ENCODE results near the gene ACOX1.

ACOX1 gene

DNA sequence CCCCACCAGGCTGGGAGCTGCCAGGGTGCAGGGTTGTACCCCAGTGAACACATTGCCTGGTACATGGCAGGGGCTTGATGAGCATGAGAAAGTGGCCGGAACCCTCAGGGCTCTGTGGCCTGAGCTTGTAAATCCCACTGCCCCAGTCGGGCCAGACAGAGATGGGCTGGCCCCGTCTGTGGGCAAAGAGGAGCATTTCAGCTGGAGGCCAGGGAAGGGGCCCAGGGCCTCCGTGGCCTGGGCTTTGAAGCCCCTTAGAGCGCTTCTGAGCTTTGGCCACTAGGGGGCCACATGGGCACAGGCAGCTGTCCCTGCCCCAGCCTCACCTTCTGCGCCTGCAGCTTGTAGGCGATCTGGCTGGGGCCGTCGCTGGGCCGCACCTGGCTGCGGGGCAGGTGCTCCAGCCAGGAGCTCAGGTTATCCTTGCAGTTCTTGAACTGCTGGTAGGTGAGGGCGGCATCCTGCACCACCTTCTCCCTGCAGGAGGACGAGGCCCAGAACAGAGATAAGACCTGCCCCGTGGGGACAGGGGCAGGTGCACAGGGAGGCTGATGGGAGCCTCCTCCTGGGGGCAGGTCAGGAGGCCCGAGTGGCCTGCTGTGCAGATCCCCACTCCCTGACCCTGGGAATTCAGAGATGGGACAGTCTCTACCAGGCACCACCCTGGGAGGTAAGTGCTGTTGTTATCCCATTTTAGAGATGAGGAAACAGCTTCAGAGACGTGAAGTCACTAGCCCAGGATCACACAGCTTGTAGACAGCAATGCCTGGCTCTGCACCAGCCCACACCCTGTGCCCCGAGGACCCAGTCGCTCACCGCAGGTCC lies 35.3 kb upstream of the ACOX1 start:
- H3K27ac Mint-ChIP-seq, result no peak overlapping the region
- no peak overlapping the region for H3K4me3 Mint-ChIP-seq
- H3K4me1 Mint-ChIP-seq (ENCODE audit: low read depth), result peaks cover 5% of the 10 kb centered on the region
- no peaks in the 10 kb centered on the region for H3K9me3 Mint-ChIP-seq
- H3K27me3 Mint-ChIP-seq (ENCODE audit: low read depth), result no peaks in the 10 kb centered on the region
- DNase-seq (ENCODE audit: low spot score), result peak; percentile 69
- no peaks in the 10 kb centered on the region for H3K36me3 Mint-ChIP-seq (ENCODE audit: low read depth)

DNA sequence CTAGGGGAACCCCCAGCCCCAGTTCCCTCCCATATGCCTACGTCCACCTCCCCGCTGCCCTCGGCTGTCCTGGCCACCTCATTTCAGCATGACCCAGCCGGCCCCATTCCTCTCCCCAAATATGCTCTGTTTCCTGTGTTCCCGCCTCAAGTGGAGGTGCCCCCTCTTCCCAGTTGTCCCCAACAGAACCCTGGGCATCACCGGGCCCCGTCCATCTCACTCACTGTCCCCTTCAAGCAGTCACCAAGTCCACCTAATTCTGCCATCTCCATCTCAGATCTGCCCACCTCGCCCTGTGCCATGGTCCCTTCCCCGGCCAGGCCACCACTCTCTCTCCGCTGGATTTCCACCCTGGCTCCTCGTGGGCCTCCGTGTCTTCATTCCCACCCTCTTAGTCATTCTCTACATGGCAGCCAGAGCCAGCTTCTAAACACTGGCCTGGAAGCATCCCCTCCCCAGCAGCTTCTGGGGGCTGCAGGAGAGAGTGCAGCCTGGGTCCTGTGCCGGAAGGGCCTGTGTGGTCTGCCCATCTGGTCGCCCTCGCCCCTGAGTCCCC lies 34.5 kb upstream of the ACOX1 start:
- Mint-ChIP-seq H3K36me3 (ENCODE audit: low read depth) (no peaks in the 10 kb centered on the region), H3K27me3 (ENCODE audit: low read depth) (no peaks in the 10 kb centered on the region), H3K9me3 (no peaks in the 10 kb centered on the region), H3K27ac (no peak overlapping the region), H3K4me3 (no peak overlapping the region), H3K4me1 (ENCODE audit: low read depth) (peaks cover 5% of the 10 kb centered on the region)
- no peak for DNase-seq (ENCODE audit: low spot score)

DNA sequence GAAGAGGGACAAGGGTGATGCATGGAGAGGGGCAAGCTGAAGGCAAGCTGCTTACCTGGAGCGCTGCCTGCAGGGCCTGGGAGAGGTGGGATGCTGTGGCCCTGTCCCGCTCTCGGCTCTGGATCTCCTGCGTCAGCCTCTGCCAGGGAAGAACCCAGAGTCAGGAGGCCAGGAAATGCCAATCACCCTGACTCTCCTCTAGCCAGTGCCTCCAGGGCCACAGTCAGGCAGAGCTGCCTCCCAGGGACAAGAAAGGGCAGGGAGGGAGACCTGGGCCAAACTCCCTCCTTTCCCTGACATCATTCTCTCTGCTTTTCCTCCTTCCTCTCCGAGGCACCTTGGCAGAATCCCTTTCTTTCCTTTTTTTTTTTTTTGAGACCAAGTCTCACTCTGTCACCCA lies 33.0 kb upstream of the ACOX1 start:
- Mint-ChIP-seq H3K9me3 (no peaks in the 10 kb centered on the region), H3K4me3 (no peak overlapping the region), H3K27me3 (ENCODE audit: low read depth) (no peaks in the 10 kb centered on the region), H3K36me3 (ENCODE audit: low read depth) (no peaks in the 10 kb centered on the region), H3K4me1 (ENCODE audit: low read depth) (peaks cover 5% of the 10 kb centered on the region), H3K27ac (no peak overlapping the region)
- no peak for DNase-seq (ENCODE audit: low spot score)

DNA sequence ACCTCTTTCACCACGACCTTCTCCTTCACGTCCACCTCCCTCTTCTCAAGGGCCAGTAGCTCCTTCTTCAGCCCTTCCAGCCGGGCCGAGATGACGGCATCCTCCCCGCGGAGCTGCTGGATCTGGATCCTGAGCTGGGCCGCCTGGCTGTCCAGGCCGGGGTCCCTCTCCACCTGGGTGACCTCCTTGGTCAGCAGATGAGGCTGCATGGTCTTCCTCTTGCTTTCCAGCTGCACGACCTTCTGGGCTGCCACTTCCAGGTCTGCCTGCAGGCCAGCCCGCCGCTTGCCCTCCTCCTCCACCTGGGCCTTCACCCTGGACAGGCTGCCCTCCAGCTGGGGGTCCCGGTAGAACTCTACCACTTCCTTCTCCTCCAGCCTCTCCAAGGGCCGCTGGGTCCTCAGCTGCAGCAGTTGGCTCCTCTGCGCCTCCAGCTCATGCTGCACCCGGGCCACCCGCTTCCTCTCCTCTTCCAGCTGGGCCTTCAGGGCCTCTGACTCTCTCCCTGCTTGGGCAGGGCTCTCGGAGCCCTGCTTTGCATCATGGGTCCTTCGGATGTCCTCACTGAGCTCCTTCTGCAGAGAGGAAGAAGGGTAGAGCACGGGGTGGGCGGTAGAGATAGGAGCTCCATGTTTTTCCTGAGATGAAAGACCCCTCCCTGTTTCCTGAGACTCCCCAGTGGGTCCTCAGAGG lies 31.1 kb upstream of the ACOX1 start:
- H3K27me3 Mint-ChIP-seq (ENCODE audit: low read depth), result no peaks in the 10 kb centered on the region
- H3K4me1 Mint-ChIP-seq (ENCODE audit: low read depth), result peaks cover 13% of the 10 kb centered on the region
- H3K4me3 Mint-ChIP-seq, result no peak overlapping the region
- peaks cover 7% of the 10 kb centered on the region for H3K36me3 Mint-ChIP-seq (ENCODE audit: low read depth)
- no peak overlapping the region for H3K27ac Mint-ChIP-seq
- no peaks in the 10 kb centered on the region for H3K9me3 Mint-ChIP-seq
- DNase-seq (ENCODE audit: low spot score), result no peak

DNA sequence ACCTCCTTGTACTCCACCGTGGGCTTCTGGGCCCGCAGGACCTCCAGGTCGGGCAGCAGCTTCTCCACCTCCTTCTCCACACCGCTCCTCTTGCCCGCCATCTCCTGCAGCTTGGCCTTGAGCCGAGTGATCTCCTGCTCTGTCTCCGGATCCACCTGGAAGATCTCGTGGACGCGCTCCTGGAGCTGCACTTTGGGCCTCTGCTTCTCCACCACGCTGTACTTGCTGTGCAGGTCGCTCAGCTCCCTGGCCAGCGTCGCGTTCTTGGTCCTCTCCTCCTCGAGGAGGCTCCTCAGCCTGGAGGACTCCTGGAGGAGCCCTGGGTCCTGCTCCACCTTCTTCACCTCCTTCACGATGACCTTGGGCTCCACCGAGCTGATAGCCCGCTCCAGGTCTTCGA lies 30.5 kb upstream of the ACOX1 start:
- Mint-ChIP-seq H3K36me3 (ENCODE audit: low read depth) (peaks cover 7% of the 10 kb centered on the region), H3K27me3 (ENCODE audit: low read depth) (no peaks in the 10 kb centered on the region), H3K4me1 (ENCODE audit: low read depth) (peaks cover 13% of the 10 kb centered on the region), H3K27ac (no peak overlapping the region), H3K9me3 (no peaks in the 10 kb centered on the region), H3K4me3 (no peak overlapping the region)
- no peak for DNase-seq (ENCODE audit: low spot score)

DNA sequence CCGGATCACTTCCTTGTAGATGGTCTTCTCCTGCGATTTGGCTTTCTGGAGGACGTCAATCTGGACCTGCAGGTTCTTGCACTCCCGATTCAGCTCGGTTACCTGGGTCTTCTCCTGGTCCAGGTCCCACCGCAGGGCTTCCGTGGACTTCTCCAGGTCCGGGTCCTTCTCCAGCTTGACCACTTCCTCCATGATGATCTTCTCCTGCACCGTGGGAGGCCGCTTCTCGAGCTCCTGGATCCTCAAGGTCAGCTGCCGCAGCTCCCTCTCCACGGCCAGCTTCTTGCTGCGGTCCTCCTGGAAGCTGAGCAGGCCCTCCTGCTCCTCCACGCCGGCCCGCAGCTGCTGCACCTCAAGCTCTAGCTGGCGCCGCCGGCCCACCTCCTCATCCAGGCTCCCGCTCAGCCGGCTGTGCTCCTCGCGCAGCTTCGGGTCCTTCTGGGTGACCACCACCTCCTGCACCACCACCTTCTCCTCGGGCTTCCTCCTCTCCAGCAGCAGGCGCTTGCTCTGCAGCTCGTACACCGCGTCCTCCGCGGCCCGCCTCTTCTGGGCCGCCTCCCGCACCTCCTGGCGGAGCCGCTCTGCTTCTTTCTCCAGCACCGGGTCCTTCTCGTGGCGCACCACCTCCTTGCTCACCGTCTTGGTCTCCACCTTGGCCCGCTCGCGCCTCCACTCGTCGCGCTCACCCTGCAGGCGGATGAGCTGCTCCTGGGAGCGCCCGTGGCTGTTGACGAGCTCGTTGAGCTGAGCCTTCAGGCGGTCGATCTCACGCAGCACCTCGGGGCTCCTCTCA lies 29.9 kb upstream of the ACOX1 start:
- no peak overlapping the region for H3K27ac Mint-ChIP-seq
- no peak for DNase-seq (ENCODE audit: low spot score)
- H3K4me1 Mint-ChIP-seq (ENCODE audit: low read depth), result peaks cover 8% of the 10 kb centered on the region
- H3K36me3 Mint-ChIP-seq (ENCODE audit: low read depth), result peaks cover 7% of the 10 kb centered on the region
- no peaks in the 10 kb centered on the region for H3K9me3 Mint-ChIP-seq
- no peak overlapping the region for H3K4me3 Mint-ChIP-seq
- H3K27me3 Mint-ChIP-seq (ENCODE audit: low read depth), result no peaks in the 10 kb centered on the region

DNA sequence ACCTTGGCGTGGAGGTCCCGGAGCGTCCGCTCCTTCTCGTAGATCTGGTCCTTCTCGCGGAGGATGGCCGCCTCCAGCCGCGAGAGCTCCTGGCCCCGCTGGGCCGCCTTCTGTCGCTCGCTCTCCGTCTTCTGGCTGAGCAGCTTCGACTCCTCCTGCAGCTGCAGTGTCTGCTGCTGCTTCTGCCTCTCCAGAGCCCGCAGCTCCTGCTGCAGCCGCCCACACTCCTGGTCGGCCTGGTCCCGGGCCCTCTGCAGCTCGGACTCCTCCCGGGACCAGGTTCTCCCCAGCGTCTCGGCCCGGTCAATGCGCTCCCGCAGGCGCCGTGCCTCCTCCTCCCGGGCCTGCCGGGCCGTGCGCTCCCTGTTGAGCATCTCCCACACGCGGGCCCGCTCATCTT lies 29.2 kb upstream of the ACOX1 start:
- DNase-seq (ENCODE audit: low spot score), result no peak
- Mint-ChIP-seq H3K9me3 (no peaks in the 10 kb centered on the region), H3K27ac (no peak overlapping the region), H3K4me3 (no peak overlapping the region), H3K27me3 (ENCODE audit: low read depth) (no peaks in the 10 kb centered on the region), H3K36me3 (ENCODE audit: low read depth) (peaks cover 11% of the 10 kb centered on the region), H3K4me1 (ENCODE audit: low read depth) (peaks cover 8% of the 10 kb centered on the region)

DNA sequence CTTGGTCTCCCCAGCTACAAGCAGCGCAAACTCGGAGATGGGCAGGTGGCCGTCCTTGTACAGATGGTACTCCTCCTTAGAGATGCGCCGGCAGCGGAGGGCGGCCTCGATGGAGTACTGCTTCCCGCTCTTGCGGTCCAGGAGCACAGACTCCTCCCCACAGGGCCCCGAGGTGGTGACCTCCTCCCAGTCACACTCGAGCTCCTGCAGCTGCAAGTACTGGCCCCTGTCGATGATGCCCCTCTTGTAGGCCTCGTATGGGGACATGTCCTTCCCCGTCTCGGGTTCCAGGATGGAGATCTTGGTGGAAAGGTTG lies 28.8 kb upstream of the ACOX1 start:
- no peaks in the 10 kb centered on the region for H3K9me3 Mint-ChIP-seq
- H3K27me3 Mint-ChIP-seq (ENCODE audit: low read depth), result no peaks in the 10 kb centered on the region
- DNase-seq (ENCODE audit: low spot score), result no peak
- H3K4me3 Mint-ChIP-seq, result no peak overlapping the region
- no peak overlapping the region for H3K27ac Mint-ChIP-seq
- H3K4me1 Mint-ChIP-seq (ENCODE audit: low read depth), result peaks cover 8% of the 10 kb centered on the region
- H3K36me3 Mint-ChIP-seq (ENCODE audit: low read depth), result peaks cover 11% of the 10 kb centered on the region

DNA sequence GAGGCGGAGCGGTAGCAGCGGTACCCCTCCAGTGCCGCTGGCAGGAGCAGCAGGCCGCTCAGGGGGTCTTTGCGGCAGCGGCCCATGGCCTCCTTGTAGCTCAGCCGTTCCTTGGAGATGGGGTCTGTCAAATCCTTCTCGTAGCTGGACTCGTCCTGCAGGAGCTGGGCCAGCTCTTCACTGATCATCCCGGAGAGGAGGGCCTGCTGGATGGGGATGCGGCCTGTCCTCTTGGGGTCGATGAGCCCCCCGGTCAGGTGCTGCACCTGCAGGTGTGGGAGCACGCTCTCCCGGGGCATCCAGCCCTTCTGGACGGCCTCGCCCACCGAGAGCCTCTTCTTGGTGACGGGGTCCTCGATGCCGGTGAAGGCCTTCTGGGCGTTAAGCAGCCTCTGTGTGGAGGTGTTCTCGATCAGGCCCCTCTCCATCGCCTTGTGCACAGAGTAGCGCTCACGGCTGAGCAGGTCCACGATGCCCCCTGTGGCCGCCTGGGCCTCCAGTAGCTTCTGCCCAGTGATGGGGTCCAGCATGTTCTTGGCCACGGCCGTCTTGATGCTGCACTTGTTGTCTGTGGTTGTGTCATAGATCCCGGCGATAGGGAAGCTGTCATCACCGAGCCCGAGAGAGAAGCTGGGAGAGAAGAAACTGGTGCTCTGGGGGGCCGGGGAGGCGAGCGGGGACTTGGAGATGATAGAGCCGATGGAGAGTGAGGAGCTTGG lies 28.3 kb upstream of the ACOX1 start:
- DNase-seq (ENCODE audit: low spot score), result no peak
- Mint-ChIP-seq H3K27me3 (ENCODE audit: low read depth) (no peaks in the 10 kb centered on the region), H3K4me1 (ENCODE audit: low read depth) (peaks cover 8% of the 10 kb centered on the region), H3K36me3 (ENCODE audit: low read depth) (peaks cover 11% of the 10 kb centered on the region), H3K4me3 (no peak overlapping the region), H3K9me3 (no peaks in the 10 kb centered on the region), H3K27ac (no peak overlapping the region)

DNA sequence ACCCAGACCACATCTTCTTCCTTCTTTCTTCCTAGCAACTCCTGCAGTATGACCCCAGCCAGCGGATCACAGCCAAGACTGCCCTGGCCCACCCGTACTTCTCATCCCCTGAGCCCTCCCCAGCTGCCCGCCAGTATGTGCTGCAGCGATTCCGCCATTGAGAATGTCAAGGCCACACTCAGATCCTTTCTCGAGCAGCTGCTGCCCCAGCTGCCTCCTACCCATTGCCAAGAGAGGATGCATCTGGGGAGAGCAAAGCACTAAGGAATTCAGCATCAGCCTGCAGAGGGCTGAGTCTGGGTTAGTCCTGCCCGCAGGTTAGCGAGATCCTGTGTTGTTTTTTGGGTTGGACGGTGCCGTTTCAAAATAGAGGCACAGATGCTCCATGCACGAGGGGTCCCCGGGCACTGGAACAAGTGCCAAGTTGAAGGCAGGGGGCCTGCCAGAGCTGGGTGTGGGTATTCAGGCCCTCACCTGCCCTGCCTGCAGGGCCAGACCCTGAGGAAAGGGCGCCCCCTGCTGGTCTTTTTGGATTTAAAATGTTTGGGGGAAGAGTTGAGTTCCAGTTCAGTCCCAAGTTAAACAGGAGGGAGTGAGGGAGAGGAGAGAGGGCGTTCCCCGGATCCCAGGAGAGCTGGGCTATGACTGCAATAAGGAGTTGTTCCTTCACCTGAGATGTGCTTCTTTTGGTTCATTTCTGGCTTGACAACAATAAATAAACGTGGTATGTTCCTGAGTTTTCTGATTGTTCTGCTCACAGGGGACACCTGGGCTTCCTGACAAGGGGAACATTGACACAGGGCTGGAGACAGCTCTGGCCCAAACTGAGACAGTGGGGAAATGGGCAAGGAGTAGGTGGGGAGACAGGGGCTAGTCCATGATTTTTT lies 26.5 kb upstream of the ACOX1 start:
- H3K4me3 Mint-ChIP-seq, result no peak overlapping the region
- peak overlapping the region; percentile 9 for H3K27ac Mint-ChIP-seq
- no peaks in the 10 kb centered on the region for H3K9me3 Mint-ChIP-seq
- peaks cover 8% of the 10 kb centered on the region for H3K4me1 Mint-ChIP-seq (ENCODE audit: low read depth)
- peaks cover 11% of the 10 kb centered on the region for H3K36me3 Mint-ChIP-seq (ENCODE audit: low read depth)
- no peaks in the 10 kb centered on the region for H3K27me3 Mint-ChIP-seq (ENCODE audit: low read depth)
- peak; percentile 68 for DNase-seq (ENCODE audit: low spot score)

DNA sequence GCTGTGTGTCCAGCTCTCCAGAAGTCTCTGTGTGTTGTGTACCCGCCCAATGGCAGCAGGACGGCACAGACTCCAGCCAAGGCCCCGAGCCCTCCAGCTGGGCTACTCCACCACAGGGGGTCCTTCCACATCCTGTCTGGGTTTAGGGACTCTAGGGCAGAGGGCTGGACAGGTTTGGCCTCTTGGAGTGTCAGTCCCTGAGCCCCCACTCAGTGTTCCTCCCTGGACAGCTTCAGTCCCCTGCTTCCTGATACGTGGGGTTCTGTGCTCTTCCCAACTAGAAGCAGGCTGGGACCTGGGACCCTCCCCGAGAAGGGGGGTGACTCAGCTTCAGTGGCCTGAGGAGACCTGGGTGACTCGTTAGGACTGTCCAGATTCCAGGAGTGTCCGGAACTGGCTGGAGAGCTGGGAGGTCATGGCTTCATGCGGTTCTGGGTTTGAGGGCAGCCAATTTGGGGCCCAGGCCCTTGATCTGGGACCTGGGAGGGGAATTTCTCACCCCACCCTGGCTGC lies 25.8 kb upstream of the ACOX1 start:
- Mint-ChIP-seq H3K4me3 (no peak overlapping the region), H3K4me1 (ENCODE audit: low read depth) (peaks cover 8% of the 10 kb centered on the region), H3K27ac (no peak overlapping the region), H3K9me3 (no peaks in the 10 kb centered on the region), H3K27me3 (ENCODE audit: low read depth) (no peaks in the 10 kb centered on the region), H3K36me3 (ENCODE audit: low read depth) (peaks cover 11% of the 10 kb centered on the region)
- DNase-seq (ENCODE audit: low spot score), result no peak

DNA sequence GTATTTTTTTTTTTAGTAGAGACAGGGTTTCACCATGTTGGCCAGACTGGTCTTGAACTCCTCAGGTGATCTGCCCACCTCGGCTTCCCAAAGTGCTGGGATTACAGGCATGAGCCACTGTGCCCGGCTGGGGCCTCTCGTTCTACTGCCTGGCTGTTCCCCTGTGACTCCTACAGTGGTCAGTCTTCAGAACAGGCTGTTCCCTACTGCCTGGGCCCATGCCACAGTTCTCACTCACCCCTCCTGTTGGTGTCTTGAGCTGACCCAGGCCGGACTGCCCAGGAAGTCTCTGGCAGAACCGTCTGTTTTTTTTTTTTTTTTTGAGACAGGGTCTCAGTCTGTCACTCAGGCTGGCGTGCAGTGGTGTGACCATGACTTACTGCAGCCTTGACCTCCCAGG lies 24.9 kb upstream of the ACOX1 start:
- no peak overlapping the region for H3K4me3 Mint-ChIP-seq
- H3K9me3 Mint-ChIP-seq, result no peaks in the 10 kb centered on the region
- no peaks in the 10 kb centered on the region for H3K27me3 Mint-ChIP-seq (ENCODE audit: low read depth)
- H3K36me3 Mint-ChIP-seq (ENCODE audit: low read depth), result peaks cover 11% of the 10 kb centered on the region
- peaks cover 8% of the 10 kb centered on the region for H3K4me1 Mint-ChIP-seq (ENCODE audit: low read depth)
- no peak for DNase-seq (ENCODE audit: low spot score)
- H3K27ac Mint-ChIP-seq, result no peak overlapping the region

DNA sequence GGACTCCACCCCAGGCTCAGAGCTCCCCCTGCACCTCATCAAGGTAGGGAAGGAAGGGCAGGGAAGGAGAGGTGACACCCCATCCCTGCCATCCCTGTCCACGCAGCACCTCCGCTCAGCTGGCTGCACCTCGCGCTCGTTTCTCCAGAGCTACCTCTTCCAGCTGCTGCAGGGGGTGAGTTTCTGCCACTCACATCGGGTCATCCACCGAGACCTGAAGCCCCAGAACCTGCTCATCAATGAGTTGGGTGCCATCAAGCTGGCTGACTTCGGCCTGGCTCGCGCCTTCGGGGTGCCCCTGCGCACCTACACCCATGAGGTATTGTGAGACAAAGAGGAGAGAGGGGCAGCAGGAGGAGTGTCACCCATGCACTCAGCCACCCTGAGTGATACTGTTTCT lies 23.1 kb upstream of the ACOX1 start:
- Mint-ChIP-seq H3K9me3 (no peaks in the 10 kb centered on the region), H3K27ac (no peak overlapping the region), H3K4me3 (no peak overlapping the region), H3K4me1 (ENCODE audit: low read depth) (peaks cover 15% of the 10 kb centered on the region), H3K36me3 (ENCODE audit: low read depth) (peaks cover 11% of the 10 kb centered on the region), H3K27me3 (ENCODE audit: low read depth) (no peaks in the 10 kb centered on the region)
- no peak for DNase-seq (ENCODE audit: low spot score)
